Left cardiac atrium (tissue), 4 donors: ENCODE data around the gene MAPK8IP1. TPM values are rescaled to one million over a fixed set of nuclear protein-coding genes. Genes with fewer than 3 reads are reported as not detected.

ENCODE experiments used
- ATAC-seq, 2 donors: fragments of 200-7000 bp; cut with Tn5 transposase; one replicate each; pipeline ENCODE4 v1.9.1; 2020; ENCODE audit warnings: mild to moderate bottlenecking in 2 of 2, moderate library complexity in 2 of 2
- DNase-seq: peaks from one replicate; pipeline ENCODE4 v3.0.0-alpha.2; 2020
- intact Hi-C, 2 donors: fragments of 100-400 bp; cut with DNase I; formaldehyde crosslinking; loops; one replicate each; pipeline versions ENCODE4 v1.14.1 to v1.15.1; 2022 to 2023
- total RNA-seq, 2 donors: library from RNA; stranded (reverse); fragmentation: NEBNext Ultra II Directional; extraction: Animal tissue kit (Norgen Biotek cat#: 25700); gene quantifications; one replicate each; pipeline ENCODE4 v1.2.1, GENCODE V29; 2021
- donor health status: DM: no; HTN: yes; CAD: no.
- donor health status: DM: no; HTN: yes; CAD: no; lungs with severe emphysema.
- donor health status: DM: yes; HTN: yes; CAD: no.
- donor health status: Dilated cardiomyopathy.

The MAPK8IP1 gene
- total RNA-seq, 2 donors from 2014 or later, result 5.0 to 6.9 TPM

DNA sequence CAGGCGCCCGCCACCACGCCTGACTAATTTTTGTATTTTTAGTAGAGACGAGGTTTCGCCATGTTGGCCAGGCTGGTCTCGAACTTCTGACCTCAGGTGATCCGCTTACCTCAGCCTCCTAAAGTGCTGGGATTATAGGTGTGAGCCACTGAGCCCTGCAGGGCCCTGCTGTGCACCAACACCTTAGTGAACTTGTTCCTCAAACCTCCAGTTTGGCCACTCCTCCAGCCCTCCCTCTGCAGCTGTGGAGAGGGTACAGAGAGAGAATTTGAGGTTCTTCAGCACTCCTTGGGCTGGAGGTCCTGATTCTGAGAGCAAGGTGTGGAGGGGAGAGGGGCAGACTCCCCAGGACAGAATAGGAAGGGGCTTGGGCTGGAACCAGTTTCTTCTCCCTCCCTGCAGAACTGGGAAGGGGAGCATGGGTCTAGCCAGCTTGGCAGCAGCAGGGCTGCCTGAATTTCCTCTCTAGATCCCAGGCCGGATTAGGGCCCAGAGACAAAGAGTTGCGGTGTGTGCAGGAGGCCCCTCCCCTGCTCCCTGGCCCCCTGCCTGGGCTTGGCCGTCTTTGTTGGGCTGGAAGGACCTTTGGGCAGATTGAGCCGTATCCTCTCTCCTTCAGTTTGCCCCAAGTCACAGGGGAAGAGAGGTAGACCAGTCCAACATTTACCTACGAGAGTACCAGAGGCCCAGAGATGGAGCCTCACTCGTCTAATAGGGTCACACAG, 34.5 kb downstream of the MAPK8IP1 start:
- intact Hi-C loops, result no loop called here
- ATAC-seq, result no peak
- peak; percentile 30 for DNase-seq

DNA sequence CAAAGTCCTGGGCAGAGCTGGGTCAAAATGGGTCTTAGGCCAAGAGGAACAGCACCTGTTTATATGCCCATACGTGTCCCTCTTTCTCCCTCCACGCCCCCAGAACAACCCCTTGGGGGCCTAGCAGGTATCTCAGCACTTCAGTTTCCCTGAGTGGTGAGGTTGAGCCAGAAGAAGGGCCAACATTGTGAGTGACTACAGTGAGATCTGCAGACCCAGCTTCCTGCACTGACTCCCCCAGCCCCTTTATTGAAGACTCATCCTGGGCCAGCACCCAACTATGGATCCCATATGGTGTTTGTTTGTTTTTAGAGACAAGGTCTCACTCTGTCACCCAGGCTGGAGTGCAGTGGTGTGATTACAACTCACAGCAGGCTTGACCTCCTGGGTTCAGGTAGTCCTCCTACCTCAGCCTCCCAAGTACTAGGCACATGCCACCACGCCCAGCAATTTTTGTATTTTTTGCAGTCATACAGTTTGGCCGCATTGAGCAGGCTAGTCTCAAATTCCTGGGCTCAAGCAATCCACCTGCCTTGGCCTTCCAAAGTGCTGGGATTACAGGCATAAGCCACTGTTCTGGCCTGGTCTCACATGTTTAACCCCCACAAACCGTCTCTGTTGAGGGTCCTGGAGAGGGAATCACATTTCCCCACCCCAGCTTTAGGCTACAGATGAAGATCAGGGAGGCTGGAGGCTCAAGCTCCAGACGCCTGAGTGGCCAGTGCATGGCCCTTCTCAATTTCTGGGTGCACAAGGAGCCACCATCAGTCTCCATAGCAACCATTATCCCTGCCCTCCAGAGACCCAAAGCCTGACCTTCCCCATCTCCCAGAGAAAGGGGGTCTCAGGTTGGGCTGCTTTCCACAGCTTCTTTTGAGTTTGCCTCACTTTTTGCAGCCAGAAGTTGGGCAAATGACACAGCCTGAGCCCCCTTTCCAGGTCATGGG, 35.4 kb downstream of the MAPK8IP1 start:
- DNase-seq, result peak; percentile 10
- intact Hi-C loops, result no loop called here

DNA sequence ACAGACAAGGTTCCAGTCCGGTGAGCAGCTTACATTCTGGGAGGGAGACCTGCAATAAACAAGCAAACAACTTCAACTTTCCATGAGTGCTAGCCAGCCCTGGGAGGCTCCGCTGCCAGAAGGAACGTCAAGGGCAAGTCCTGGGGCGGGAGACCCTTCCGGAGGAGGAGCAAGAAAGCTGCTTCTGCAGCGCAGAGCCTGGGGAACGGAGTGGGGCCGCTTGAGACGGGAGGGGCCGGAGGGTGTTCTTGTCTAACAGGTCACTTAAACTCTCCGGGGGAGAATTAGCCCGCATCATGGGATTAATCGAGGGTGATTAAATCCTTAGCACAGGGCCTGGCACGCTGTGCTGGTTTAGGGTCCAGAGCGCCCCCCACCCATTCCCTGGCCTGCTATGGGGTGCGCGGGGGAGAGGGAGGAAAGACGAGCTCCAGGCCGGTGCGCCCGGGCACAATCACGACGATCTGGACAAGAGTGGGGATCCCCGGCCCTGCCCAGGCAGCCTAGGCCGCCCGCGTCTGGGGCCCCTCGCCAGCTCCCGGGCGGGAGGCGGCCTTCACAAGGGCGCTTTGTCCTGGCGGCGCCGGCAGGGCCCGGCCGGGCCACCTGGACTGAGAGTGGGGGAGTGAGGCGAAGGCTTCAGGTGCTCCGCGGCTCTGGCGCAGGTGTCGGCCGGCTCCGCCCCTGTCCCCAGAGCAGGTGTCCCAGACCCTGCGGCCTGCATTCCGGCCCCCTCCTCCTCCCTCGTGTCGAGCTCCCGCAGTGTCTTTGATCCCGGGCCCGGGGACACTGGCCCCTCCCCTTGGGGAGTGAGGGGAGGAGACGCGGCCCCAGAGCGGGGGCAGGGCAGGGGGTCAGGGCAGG, 36.3 kb downstream of the MAPK8IP1 start:
- ATAC-seq, result no peak
- no peak for DNase-seq
- intact Hi-C loops, result no loop called here

More for the DNA sequence above, 35.4 kb downstream of the MAPK8IP1 start:
- ATAC-seq, result no peak

DNA sequence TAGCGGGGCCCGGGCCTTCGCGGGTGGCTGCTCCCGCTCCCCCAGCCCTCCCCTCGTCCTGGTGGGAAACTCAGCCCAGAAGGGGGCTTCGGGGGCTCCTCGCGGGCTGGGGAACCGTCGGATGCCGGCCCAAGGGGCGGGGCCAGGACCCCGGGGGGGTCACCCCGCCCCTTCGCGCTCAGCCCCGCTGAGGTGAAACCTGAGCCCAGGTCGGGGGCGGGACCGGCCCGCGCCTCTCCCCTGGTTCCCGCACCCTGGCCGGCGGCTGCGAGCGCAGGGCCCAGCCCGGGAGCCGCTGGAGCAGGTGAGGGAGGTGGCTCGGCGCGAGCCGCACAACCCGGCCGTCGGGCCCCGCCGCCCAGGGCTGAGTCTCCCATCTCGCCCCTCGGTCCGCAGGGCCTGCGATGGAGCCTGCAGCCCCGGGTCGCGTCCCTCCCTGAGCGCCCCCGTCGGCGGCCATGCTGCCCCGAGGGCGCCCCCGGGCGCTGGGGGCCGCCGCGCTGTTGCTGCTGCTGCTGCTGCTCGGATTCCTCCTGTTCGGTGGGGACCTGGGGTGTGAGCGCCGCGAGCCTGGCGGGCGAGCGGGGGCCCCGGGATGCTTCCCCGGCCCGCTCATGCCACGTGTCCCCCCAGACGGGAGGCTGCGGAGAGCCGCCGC, 37.1 kb downstream of the MAPK8IP1 start, which contains the start of gene LARGE2:
Gene LARGE2, plus strand, starts transcription at position 232 of the 658 bp plus-strand sequence. Its CDS starts 227 bp downstream, at position 459.
- DNase-seq (no peak), ATAC-seq (no peak)
- intact Hi-C loops, result no loop called here

DNA sequence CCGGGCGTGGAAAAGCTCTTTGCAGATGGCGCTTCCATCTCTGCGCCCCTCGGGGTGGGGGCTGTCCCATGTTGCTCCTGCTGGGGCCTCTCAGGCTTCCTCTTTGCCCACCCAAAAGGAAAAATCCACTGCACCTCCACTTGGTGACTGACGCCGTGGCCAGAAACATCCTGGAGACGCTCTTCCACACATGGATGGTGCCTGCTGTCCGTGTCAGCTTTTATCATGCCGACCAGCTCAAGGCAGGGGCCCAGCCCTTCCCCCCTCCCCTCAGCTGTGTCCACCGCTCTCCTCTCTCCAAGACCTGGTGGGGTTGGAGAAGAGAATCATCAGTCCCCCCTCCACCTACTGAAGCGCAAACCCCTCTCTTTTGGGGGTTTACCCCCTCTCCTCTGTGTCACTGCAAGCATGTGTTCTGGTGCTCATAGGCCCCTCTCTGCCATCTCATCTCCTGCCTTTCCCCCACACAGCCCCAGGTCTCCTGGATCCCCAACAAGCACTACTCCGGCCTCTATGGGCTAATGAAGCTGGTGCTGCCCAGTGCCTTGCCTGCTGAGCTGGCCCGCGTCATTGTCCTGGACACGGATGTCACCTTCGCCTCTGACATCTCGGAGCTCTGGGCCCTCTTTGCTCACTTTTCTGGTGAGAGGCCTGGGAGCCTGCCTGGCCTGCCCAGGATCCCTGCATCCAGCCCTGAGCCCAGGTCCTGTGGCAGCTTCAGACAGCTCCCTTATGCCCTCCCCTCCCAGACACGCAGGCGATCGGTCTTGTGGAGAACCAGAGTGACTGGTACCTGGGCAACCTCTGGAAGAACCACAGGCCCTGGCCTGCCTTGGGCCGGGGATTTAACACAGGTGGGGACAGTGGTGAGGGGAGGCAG, 38.8 kb downstream of the MAPK8IP1 start:
- DNase-seq (no peak), ATAC-seq (no peak)
- intact Hi-C loops, result no loop called here

DNA sequence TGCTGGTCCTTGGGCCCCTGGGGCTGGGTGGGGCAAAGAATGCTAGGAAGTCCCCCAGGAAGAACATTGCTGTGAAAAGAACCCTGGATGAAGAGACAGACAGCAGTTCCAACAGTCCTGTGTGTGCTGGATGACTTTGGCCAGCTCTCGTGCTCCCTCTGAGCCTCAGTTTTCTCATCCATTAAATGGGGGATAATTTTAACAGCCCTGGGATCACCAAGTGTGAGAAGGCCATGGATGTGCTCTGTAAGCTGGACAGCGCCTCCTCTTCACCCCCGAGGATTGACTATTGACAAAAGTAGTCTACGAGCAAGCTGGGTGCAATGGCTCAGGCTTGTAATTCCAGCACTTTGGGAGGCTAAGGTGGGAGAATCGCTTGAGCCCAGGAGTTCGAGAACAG, 39.5 kb downstream of the MAPK8IP1 start:
- DNase-seq (no peak), ATAC-seq (no peak)

GRCh38 chr11:45925550-45925949, 40.1 kb downstream of the MAPK8IP1 start:
- intact Hi-C loops, result no loop called here
- ATAC-seq (no peak), DNase-seq (no peak)

More for the DNA sequence above, 39.5 kb downstream of the MAPK8IP1 start:
- intact Hi-C loops, result no loop called here

DNA sequence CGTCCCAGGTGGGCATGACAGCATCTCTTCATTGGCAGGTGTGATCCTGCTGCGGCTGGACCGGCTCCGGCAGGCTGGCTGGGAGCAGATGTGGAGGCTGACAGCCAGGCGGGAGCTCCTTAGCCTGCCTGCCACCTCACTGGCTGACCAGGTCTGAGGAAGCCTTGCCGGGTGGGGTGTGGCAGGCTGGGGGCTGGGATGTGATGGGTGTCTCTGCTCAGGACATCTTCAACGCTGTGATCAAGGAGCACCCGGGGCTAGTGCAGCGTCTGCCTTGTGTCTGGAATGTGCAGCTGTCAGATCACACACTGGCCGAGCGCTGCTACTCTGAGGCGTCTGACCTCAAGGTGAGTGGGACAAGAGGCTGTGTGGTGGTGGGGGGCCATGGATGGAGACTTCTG, 40.5 kb downstream of the MAPK8IP1 start:
- no peak for ATAC-seq
- intact Hi-C loops, result no loop called here
- no peak for DNase-seq

GRCh38 chr11:45926536-45927331, 41.3 kb downstream of the MAPK8IP1 start:
- DNase-seq (no peak), ATAC-seq (no peak)
- intact Hi-C loops, result no loop called here

- intact Hi-C loops, result no loop called here
- DNase-seq, result no peak
- no peak for ATAC-seq
These were observed 41.9 kb downstream of the MAPK8IP1 start for GRCh38 chr11:45927332-45927683.

DNA sequence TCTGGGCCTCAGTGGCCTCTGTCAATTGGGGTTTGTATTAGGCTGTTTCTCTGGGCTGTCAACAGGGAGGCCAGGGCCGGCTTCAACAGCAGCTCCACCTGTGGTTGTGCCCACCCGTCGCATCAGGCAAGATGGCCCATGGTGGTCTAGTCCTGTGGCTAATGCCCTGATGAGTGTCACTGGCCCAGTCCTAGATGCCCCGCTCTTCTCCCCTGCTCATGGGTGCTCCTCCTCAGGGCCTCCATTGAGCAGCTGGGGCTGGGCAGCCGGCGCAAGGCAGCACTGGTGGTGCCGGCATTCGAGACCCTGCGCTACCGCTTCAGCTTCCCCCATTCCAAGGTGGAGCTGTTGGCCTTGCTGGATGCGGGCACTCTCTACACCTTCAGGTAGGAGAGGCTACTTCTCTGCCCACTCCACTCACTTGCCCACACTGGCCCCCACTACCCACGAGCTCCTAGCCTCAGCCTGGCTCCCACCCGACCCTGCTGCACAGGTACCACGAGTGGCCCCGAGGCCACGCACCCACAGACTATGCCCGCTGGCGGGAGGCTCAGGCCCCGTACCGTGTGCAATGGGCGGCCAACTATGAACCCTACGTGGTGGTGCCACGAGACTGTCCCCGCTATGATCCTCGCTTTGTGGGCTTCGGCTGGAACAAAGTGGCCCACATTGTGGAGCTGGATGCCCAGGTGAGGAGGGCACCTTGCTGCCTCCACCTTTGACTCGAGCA, 42.4 kb downstream of the MAPK8IP1 start:
- intact Hi-C loops, result no loop called here
- DNase-seq, result no peak

DNA sequence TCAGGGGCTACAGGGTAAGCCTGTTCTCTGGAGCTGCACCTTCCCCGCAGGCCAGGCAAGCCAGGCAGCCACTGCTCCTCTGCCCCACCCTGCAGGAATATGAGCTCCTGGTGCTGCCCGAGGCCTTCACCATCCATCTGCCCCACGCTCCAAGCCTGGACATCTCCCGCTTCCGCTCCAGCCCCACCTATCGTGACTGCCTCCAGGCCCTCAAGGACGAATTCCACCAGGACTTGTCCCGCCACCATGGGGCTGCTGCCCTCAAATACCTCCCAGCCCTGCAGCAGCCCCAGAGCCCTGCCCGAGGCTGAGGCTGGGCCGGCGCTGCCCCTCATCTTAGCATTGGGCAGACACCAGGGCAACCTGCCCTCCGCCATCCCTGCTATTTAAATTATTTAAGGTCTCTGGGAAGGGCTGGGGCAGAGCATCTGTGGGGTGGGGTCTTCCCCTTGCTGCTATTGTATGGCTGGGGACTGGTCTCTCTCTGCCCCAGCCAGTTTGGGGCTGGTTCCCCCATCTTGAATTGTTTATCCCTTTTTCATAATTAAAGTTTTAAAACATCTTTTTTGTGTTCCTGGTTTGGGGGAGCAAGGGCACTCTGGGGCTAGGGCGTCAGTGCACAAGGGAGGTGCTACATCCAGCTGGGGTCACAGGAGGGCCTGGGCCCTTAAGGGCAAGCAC, 43.2 kb downstream of the MAPK8IP1 start:
- DNase-seq, result no peak
- intact Hi-C loops, result no loop called here
- no peak for ATAC-seq

More for the DNA sequence above, 42.4 kb downstream of the MAPK8IP1 start:
- no peak for ATAC-seq

DNA sequence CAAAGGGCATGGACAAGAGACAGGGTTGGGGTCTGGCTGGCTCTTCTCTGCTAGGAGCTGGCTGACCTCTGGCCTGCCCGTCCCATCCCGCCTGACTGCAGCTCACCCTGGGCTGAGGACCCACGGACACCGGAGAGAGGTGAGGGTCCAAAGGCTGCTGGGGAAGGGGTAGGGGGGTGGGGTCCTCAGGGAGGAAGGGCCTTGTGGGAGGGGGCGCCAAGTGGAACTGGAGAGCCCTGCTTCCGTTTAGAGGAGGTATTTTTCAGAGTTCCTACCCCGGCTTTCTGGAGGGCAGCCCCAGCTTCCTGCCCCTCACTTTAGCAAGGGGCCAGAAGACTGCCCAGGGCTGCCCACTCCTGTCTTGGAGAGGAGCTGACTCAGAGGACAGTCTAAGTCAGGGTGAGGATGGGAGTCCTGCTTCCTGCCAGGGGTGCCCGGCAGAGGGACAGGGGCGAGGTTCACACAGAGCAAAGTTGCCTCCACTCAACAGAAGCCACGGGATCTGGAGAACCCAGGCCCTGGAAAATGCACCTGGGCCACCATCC, 44.1 kb downstream of the MAPK8IP1 start:
- intact Hi-C loops, result no loop called here

DNA sequence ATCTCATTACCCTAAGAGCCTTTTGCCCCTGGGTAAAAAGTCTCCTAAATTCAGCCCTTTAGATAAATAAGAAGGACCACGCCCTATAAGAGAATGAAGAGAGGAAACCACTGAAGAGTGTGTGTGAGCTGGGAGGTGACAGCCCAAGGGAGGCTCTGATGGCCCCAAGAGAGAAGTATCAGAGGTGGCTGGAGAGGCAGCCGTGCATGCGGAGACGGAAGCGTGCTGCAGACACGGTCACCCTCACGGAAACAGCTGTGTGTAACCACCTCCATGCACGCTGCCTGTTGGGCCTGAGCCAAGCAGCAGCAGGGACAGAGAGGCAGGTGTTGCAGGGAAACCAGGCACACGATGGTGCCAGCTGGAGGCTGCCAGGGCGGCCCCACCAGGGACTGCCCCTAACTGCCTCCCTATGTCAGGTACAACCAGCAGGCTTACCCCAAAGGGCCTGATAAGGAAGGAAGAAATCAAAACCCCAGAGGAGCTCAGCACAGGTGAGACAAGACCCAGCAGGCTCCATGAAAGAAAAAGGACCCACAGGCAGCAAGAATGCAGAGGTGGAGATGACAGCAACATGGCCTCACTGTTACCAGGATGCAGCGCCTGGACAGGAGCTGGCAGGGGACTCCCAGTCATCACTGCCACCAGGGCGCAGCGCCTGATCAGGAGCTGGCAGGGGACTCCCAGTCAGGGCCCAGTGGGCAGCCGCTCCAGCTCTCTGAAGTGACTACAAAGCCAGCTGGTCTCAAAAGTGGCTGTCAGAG, 44.8 kb downstream of the MAPK8IP1 start:
- ATAC-seq, result peak; percentile 54 to 59
- intact Hi-C loops, result no loop called here
- DNase-seq, result no peak

More for the DNA sequence above, 44.1 kb downstream of the MAPK8IP1 start:
- ATAC-seq, result peak in 1 of 2 donors; percentile 4
- DNase-seq, result no peak
